GM23338 (cell line): ENCODE measurements around the gene PDIA2.

ENCODE experiments used
- CREB1 ChIP-seq: fragments of 250-450 bp; sonication (Bioruptor Pico); IDR thresholded peaks from 2 replicates; pipeline ENCODE4 v1.5.0; 2020; ENCODE audit warnings: low read depth, mild to moderate bottlenecking, moderate library complexity
- JUNB ChIP-seq: IDR thresholded peaks from one replicate; pipeline ENCODE4 v1.6.1; 2016; ENCODE audit warnings: antibody characterized with exemption; ENCODE audit not compliant: unreplicated experiment
- NANOG ChIP-seq: IDR thresholded peaks from 2 replicates; pipeline ENCODE4 v1.6.1; 2016; ENCODE audit warnings: antibody characterized with exemption, borderline replicate concordance
- POLR2AphosphoS5 ChIP-seq: IDR thresholded peaks from 2 replicates; pipeline ENCODE4 v1.6.1; 2016; ENCODE audit warnings: antibody characterized with exemption, low read depth
- STAT1 ChIP-seq: IDR thresholded peaks from one replicate; pipeline ENCODE4 v1.6.1; 2016; ENCODE audit warnings: antibody characterized with exemption; ENCODE audit not compliant: unreplicated experiment
- TF ChIP-seq, protein P1 (sequence below), 2 experiments: fragments of 200-600 bp in 1 of 2; sonication (generic) in 1 of 2; conservative IDR thresholded peaks; 2 replicates each; pipeline versions ENCODE4 v1.5.1 to v1.6.1; 2016 to 2017; ENCODE audit warnings: antibody characterized with exemption in 2 of 2, low read depth in 2 of 2, mild to moderate bottlenecking in 2 of 2, moderate library complexity in 1 of 2
- TF ChIP-seq, protein P2 (sequence below): fragments of 250-450 bp; sonication (Bioruptor Pico); IDR thresholded peaks from 2 replicates; pipeline ENCODE4 v1.5.0; 2020; ENCODE audit warnings: mild to moderate bottlenecking, moderate library complexity

DNA sequence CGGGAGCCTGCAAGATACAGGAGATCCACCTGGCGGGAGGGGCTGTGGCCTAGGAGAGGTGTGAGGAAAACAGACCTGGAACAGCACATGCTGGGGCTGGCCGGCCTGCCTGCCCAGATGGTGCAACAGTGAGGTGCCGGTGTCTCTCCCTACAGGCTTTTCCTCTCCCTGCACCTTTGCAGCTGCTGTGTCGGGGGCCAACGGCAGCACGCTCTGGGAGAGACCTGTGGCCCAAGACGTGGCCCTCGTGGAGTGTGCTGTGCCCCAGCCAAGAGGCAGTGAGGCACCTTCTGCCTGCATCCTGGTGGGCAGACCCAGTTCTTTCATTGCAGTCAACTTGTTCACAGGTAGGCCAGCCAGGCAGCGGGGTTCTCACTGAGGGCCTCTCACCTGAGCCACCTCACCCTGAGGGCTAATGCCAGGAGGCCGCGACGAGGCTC, 23.1 kb upstream of the PDIA2 start:
- TF ChIP-seq, protein P1, sequence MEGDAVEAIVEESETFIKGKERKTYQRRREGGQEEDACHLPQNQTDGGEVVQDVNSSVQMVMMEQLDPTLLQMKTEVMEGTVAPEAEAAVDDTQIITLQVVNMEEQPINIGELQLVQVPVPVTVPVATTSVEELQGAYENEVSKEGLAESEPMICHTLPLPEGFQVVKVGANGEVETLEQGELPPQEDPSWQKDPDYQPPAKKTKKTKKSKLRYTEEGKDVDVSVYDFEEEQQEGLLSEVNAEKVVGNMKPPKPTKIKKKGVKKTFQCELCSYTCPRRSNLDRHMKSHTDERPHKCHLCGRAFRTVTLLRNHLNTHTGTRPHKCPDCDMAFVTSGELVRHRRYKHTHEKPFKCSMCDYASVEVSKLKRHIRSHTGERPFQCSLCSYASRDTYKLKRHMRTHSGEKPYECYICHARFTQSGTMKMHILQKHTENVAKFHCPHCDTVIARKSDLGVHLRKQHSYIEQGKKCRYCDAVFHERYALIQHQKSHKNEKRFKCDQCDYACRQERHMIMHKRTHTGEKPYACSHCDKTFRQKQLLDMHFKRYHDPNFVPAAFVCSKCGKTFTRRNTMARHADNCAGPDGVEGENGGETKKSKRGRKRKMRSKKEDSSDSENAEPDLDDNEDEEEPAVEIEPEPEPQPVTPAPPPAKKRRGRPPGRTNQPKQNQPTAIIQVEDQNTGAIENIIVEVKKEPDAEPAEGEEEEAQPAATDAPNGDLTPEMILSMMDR (conservative IDR thresholded peaks at IDR 0.05; ENCODE audit: low read depth in 2 of 2), result no peak
- TF ChIP-seq STAT1 (no peak), NANOG (no peak), CREB1 (CRISPR knock-in tag) (no peak), JUNB (no peak), POLR2AphosphoS5 (no peak)
- TF ChIP-seq, protein P2, sequence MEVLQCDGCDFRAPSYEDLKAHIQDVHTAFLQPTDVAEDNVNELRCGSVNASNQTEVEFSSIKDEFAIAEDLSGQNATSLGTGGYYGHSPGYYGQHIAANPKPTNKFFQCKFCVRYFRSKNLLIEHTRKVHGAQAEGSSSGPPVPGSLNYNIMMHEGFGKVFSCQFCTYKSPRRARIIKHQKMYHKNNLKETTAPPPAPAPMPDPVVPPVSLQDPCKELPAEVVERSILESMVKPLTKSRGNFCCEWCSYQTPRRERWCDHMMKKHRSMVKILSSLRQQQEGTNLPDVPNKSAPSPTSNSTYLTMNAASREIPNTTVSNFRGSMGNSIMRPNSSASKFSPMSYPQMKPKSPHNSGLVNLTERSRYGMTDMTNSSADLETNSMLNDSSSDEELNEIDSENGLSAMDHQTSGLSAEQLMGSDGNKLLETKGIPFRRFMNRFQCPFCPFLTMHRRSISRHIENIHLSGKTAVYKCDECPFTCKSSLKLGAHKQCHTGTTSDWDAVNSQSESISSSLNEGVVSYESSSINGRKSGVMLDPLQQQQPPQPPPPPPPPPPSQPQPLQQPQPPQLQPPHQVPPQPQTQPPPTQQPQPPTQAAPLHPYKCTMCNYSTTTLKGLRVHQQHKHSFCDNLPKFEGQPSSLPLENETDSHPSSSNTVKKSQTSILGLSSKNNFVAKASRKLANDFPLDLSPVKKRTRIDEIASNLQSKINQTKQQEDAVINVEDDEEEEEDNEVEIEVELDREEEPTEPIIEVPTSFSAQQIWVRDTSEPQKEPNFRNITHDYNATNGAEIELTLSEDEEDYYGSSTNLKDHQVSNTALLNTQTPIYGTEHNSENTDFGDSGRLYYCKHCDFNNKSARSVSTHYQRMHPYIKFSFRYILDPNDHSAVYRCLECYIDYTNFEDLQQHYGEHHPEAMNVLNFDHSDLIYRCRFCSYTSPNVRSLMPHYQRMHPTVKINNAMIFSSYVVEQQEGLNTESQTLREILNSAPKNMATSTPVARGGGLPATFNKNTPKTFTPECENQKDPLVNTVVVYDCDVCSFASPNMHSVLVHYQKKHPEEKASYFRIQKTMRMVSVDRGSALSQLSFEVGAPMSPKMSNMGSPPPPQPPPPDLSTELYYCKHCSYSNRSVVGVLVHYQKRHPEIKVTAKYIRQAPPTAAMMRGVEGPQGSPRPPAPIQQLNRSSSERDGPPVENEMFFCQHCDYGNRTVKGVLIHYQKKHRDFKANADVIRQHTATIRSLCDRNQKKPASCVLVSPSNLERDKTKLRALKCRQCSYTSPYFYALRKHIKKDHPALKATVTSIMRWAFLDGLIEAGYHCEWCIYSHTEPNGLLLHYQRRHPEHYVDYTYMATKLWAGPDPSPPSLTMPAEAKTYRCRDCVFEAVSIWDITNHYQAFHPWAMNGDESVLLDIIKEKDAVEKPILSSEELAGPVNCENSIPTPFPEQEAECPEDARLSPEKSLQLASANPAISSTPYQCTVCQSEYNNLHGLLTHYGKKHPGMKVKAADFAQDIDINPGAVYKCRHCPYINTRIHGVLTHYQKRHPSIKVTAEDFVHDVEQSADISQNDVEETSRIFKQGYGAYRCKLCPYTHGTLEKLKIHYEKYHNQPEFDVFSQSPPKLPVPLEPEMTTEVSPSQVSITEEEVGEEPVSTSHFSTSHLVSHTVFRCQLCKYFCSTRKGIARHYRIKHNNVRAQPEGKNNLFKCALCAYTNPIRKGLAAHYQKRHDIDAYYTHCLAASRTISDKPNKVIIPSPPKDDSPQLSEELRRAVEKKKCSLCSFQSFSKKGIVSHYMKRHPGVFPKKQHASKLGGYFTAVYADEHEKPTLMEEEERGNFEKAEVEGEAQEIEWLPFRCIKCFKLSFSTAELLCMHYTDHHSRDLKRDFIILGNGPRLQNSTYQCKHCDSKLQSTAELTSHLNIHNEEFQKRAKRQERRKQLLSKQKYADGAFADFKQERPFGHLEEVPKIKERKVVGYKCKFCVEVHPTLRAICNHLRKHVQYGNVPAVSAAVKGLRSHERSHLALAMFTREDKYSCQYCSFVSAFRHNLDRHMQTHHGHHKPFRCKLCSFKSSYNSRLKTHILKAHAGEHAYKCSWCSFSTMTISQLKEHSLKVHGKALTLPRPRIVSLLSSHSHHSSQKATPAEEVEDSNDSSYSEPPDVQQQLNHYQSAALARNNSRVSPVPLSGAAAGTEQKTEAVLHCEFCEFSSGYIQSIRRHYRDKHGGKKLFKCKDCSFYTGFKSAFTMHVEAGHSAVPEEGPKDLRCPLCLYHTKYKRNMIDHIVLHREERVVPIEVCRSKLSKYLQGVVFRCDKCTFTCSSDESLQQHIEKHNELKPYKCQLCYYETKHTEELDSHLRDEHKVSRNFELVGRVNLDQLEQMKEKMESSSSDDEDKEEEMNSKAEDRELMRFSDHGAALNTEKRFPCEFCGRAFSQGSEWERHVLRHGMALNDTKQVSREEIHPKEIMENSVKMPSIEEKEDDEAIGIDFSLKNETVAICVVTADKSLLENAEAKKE (CRISPR knock-in tag), result no peak
